ENCODE results near the gene CA12. TPM values are rescaled to one million over a fixed set of nuclear protein-coding genes. Genes with fewer than 3 reads are reported as not detected.
"Not testable (repeated sequence)": the region's sequence is repeated elsewhere in the genome, so short reads cannot be mapped to it uniquely, and the experiment has no call there.

The CA12 gene
- not detected for total RNA-seq
- not detected for polyA plus RNA-seq
- 0 to 0.09 (median 0) reads per million in 6 experiments for total RNA-seq

GRCh38 chr15:63381301-63382204 is at the start of gene CA12:
Gene CA12, minus strand, starts transcription at chr15:63381846. Its CDS starts 126 bp downstream, at chr15:63381720.
- H3K4me1 Mint-ChIP-seq: peaks cover 7 to 13% (median 11%) of the 10 kb centered on the region in 4 donors
- H3K36me3 Mint-ChIP-seq: no peaks in the 10 kb centered on the region
- H3K9me3 Mint-ChIP-seq: peaks cover 0 to 3% (median 0%) of the 10 kb centered on the region in 9 donors
- peak within 1 kb of the TSS; percentile 40 to 77 (median 68) for H3K4me3 Mint-ChIP-seq
- ATAC-seq: peak; percentile 71 to 78
- peak within 1 kb of the TSS in 2 of 10 donors; percentile 12 to 38 for H3K27ac Mint-ChIP-seq
- DNase-seq: peak in 1 of 10 donors; percentile 17
- peaks cover 32 to 83% (median 52%) of the 10 kb centered on the region in 5 donors for H3K27me3 Mint-ChIP-seq
- POLR2A ChIA-PET: no interaction called here

GRCh38 chr15:63430766-63431451 is 49.3 kb upstream of the CA12 start:
- DNase-seq (no peak), ATAC-seq (no peak)
- H3K36me3 Mint-ChIP-seq: peaks cover 0 to 5% (median 0%) of the 10 kb centered on the region in 3 donors
- no peak overlapping the region for H3K4me3 Mint-ChIP-seq
- no peaks in the 10 kb centered on the region for H3K27me3 Mint-ChIP-seq
- peaks cover 0 to 9% (median 2%) of the 10 kb centered on the region in 9 donors for H3K9me3 Mint-ChIP-seq
- no peak overlapping the region for H3K27ac Mint-ChIP-seq
- H3K4me1 Mint-ChIP-seq: peaks cover 4 to 17% (median 7%) of the 10 kb centered on the region in 4 donors
- POLR2A ChIA-PET: no interaction called here

GRCh38 chr15:63426552-63426951 is 44.9 kb upstream of the CA12 start:
- H3K27me3 Mint-ChIP-seq: no peaks in the 10 kb centered on the region
- no peak for ATAC-seq
- H3K4me1 Mint-ChIP-seq: no peaks in the 10 kb centered on the region
- H3K27ac Mint-ChIP-seq: peak overlapping the region in 1 of 10 donors; percentile 56
- H3K4me3 Mint-ChIP-seq: no peak overlapping the region
- peaks cover 0 to 5% (median 0%) of the 10 kb centered on the region in 3 donors for H3K36me3 Mint-ChIP-seq
- peaks cover 0 to 9% (median 3%) of the 10 kb centered on the region in 9 donors for H3K9me3 Mint-ChIP-seq
- DNase-seq: no peak
- POLR2A ChIA-PET: no interaction called here

- POLR2A ChIA-PET: no interaction called here
- no peak for DNase-seq
- Mint-ChIP-seq H3K36me3 (peaks cover 0 to 5% (median 0%) of the 10 kb centered on the region in 3 donors), H3K27ac (peak overlapping the region in 2 of 10 donors; percentile 15 to 44), H3K9me3 (peaks cover 0 to 9% (median 3%) of the 10 kb centered on the region in 9 donors), H3K4me3 (no peak overlapping the region), H3K27me3 (no peaks in the 10 kb centered on the region), H3K4me1 (no peaks in the 10 kb centered on the region)
- ATAC-seq: no peak
Measured at GRCh38 chr15:63425426-63425985, 43.9 kb upstream of the CA12 start.

GRCh38 chr15:63422891-63423590 is 41.4 kb upstream of the CA12 start:
- POLR2A ChIA-PET: interaction anchor here (0.7 kb wide), 1 partner anchor 476 kb away, joined by 5 read pairs; no protein-coding TSS in a partner anchor
- Mint-ChIP-seq H3K4me1 (no peaks in the 10 kb centered on the region), H3K27me3 (no peaks in the 10 kb centered on the region), H3K4me3 (no peak overlapping the region), H3K36me3 (peaks cover 0 to 5% (median 0%) of the 10 kb centered on the region in 3 donors), H3K9me3 (peaks cover 0 to 9% (median 3%) of the 10 kb centered on the region in 9 donors), H3K27ac (no peak overlapping the region)
- ATAC-seq (no peak), DNase-seq (no peak)

- DNase-seq: no peak
- no peaks in the 10 kb centered on the region for H3K27me3 Mint-ChIP-seq
- no peak overlapping the region for H3K27ac Mint-ChIP-seq
- no peak for ATAC-seq
- no peaks in the 10 kb centered on the region for H3K4me1 Mint-ChIP-seq
- H3K36me3 Mint-ChIP-seq: no peaks in the 10 kb centered on the region
- H3K9me3 Mint-ChIP-seq: peaks cover 0 to 3% (median 0%) of the 10 kb centered on the region in 9 donors
- POLR2A ChIA-PET: no interaction called here
- H3K4me3 Mint-ChIP-seq: no peak overlapping the region
Measured at GRCh38 chr15:63421433-63421832, 39.8 kb upstream of the CA12 start.

GRCh38 chr15:63420333-63420747 is 38.7 kb upstream of the CA12 start:
- no peak overlapping the region for H3K27ac Mint-ChIP-seq
- POLR2A ChIA-PET: no interaction called here
- DNase-seq: no peak
- no peaks in the 10 kb centered on the region for H3K27me3 Mint-ChIP-seq
- no peaks in the 10 kb centered on the region for H3K9me3 Mint-ChIP-seq
- H3K36me3 Mint-ChIP-seq: no peaks in the 10 kb centered on the region
- H3K4me1 Mint-ChIP-seq: peaks cover 0 to 2% (median under 1%) of the 10 kb centered on the region in 4 donors
- ATAC-seq: no peak
- H3K4me3 Mint-ChIP-seq: no peak overlapping the region

- no peaks in the 10 kb centered on the region for H3K27me3 Mint-ChIP-seq
Measured at GRCh38 chr15:63418811-63419210, 37.2 kb upstream of the CA12 start.

GRCh38 chr15:63417721-63418120 is 36.1 kb upstream of the CA12 start:
- no peak overlapping the region for H3K4me3 Mint-ChIP-seq
- POLR2A ChIA-PET: no interaction called here
- peaks cover 0 to 19% (median 6%) of the 10 kb centered on the region in 4 donors for H3K4me1 Mint-ChIP-seq
- no peak for ATAC-seq
- DNase-seq: no peak
- H3K27me3 Mint-ChIP-seq: no peaks in the 10 kb centered on the region
- no peaks in the 10 kb centered on the region for H3K36me3 Mint-ChIP-seq
- H3K27ac Mint-ChIP-seq: peak overlapping the region in 1 of 10 donors; percentile 22
- H3K9me3 Mint-ChIP-seq: no peaks in the 10 kb centered on the region

More at GRCh38 chr15:63418811-63419210, 37.2 kb upstream of the CA12 start:
- POLR2A ChIA-PET: no interaction called here
- Mint-ChIP-seq H3K9me3 (no peaks in the 10 kb centered on the region), H3K36me3 (no peaks in the 10 kb centered on the region), H3K27ac (no peak overlapping the region), H3K4me1 (peaks cover 0 to 15% (median 6%) of the 10 kb centered on the region in 4 donors), H3K4me3 (no peak overlapping the region)
- no peak for ATAC-seq
- no peak for DNase-seq

- POLR2A ChIA-PET, H3K36me3 Mint-ChIP-seq, DNase-seq, H3K27me3 Mint-ChIP-seq, H3K9me3 Mint-ChIP-seq, H3K4me3 Mint-ChIP-seq, ATAC-seq: not testable (repeated sequence)
- Mint-ChIP-seq H3K27ac (peak overlapping the region in 2 of 10 donors; percentile 65 to 90), H3K4me1 (peaks cover 0 to 19% (median 6%) of the 10 kb centered on the region in 4 donors)
Measured at GRCh38 chr15:63417274-63417673, 35.6 kb upstream of the CA12 start.

- H3K36me3 Mint-ChIP-seq: no peaks in the 10 kb centered on the region
- H3K27ac Mint-ChIP-seq: peak overlapping the region; percentile 13 to 97 (median 85)
- DNase-seq: peak in 6 of 10 donors; percentile 34 to 73 (median 53)
- H3K27me3 Mint-ChIP-seq: peaks cover 0 to 2% (median 0%) of the 10 kb centered on the region in 5 donors
- POLR2A ChIA-PET: interaction anchor here (0.7 kb wide), 1 partner anchor 234 kb away, joined by 3 read pairs; no protein-coding TSS in a partner anchor
- no peaks in the 10 kb centered on the region for H3K9me3 Mint-ChIP-seq
- peaks cover 0 to 19% (median 6%) of the 10 kb centered on the region in 4 donors for H3K4me1 Mint-ChIP-seq
- ATAC-seq: peak; percentile 93
- H3K4me3 Mint-ChIP-seq: peak overlapping the region in 1 of 10 donors; percentile 33
Measured at GRCh38 chr15:63414474-63415120, 33.0 kb upstream of the CA12 start.
